ENCODE data around the gene FAAP20.

Gene FAAP20

GRCh38 chr1:2182376-2182775 lies 12.2 kb downstream of the FAAP20 start:
- Histone ChIP-seq H3K9me3 (no peaks in the 10 kb centered on the region), H3K4me3 (no peak overlapping the region), H3K4me1 (no peaks in the 10 kb centered on the region), H3K36me3 (peaks cover 0 to 50% (median 3%) of the 10 kb centered on the region in 3 donors), H3K27ac (no peak overlapping the region), H3K27me3 (peaks cover 0 to 15% of the 10 kb centered on the region in 2 donors)
- TF ChIP-seq, protein P1, sequence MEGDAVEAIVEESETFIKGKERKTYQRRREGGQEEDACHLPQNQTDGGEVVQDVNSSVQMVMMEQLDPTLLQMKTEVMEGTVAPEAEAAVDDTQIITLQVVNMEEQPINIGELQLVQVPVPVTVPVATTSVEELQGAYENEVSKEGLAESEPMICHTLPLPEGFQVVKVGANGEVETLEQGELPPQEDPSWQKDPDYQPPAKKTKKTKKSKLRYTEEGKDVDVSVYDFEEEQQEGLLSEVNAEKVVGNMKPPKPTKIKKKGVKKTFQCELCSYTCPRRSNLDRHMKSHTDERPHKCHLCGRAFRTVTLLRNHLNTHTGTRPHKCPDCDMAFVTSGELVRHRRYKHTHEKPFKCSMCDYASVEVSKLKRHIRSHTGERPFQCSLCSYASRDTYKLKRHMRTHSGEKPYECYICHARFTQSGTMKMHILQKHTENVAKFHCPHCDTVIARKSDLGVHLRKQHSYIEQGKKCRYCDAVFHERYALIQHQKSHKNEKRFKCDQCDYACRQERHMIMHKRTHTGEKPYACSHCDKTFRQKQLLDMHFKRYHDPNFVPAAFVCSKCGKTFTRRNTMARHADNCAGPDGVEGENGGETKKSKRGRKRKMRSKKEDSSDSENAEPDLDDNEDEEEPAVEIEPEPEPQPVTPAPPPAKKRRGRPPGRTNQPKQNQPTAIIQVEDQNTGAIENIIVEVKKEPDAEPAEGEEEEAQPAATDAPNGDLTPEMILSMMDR (IDR thresholded peaks at IDR 0.05): no peak
- intact Hi-C loops (cut with DNase I; ENCODE audit: low total_unique reads): no loop called here
- DNase-seq: no peak

DNA sequence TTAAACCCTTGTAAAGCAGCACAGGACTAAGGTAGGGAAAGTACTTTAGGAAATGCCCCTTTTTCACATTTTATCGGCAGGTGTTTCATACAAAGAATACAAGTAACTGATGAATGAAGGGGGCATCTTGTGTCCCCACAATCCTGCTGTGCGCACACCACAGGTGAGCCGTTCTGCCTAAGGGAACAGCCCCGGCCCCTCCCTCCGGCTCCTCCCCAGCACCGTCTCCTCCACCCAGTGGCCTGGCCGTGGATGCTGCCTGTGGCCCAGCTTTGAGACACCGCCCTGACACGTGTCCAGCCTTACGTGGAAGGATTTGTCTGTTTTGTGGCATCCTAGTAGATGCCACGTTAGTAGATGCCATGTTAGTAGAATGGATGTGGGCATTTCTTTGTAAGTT lies 12.8 kb downstream of the FAAP20 start:
- no peak overlapping the region for H3K4me3 ChIP-seq
- no peaks in the 10 kb centered on the region for H3K4me1 ChIP-seq
- peaks cover 0 to 48% (median 3%) of the 10 kb centered on the region in 3 donors for H3K36me3 ChIP-seq
- intact Hi-C loops (cut with DNase I; ENCODE audit: low total_unique reads): no loop called here
- TF ChIP-seq, protein P1 (IDR thresholded peaks at IDR 0.05): no peak
- no peak for DNase-seq
- peaks cover 0 to 15% of the 10 kb centered on the region in 2 donors for H3K27me3 ChIP-seq
- no peak overlapping the region for H3K27ac ChIP-seq
- no peaks in the 10 kb centered on the region for H3K9me3 ChIP-seq

DNA sequence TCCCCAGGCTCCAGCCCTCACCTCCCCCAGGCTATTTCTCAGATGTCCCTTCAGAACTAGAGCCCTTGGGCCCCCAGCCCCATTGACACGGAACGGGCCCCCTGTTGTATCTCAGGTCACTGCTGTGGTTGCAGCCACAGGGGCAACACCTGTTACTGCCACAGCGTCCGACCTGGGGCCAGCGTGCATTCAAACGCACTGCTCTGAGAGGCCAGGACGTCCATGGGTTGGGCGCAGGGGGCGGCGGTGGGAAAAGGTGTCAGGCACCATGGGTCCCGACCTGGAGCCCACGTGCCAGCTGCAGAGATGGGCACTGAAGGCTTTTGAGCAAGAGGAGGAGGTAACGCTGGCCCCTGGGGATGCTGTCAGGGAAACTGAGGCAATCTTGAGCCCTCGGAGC lies 13.3 kb downstream of the FAAP20 start:
- intact Hi-C loops (cut with DNase I; ENCODE audit: low total_unique reads): no loop called here
- H3K27me3 ChIP-seq: peaks cover 0 to 15% of the 10 kb centered on the region in 2 donors
- no peaks in the 10 kb centered on the region for H3K9me3 ChIP-seq
- no peak for DNase-seq
- no peak overlapping the region for H3K27ac ChIP-seq
- peaks cover 0 to 43% (median 3%) of the 10 kb centered on the region in 3 donors for H3K36me3 ChIP-seq
- no peaks in the 10 kb centered on the region for H3K4me1 ChIP-seq
- no peak overlapping the region for H3K4me3 ChIP-seq
- TF ChIP-seq, protein P1 (IDR thresholded peaks at IDR 0.05): no peak

DNA sequence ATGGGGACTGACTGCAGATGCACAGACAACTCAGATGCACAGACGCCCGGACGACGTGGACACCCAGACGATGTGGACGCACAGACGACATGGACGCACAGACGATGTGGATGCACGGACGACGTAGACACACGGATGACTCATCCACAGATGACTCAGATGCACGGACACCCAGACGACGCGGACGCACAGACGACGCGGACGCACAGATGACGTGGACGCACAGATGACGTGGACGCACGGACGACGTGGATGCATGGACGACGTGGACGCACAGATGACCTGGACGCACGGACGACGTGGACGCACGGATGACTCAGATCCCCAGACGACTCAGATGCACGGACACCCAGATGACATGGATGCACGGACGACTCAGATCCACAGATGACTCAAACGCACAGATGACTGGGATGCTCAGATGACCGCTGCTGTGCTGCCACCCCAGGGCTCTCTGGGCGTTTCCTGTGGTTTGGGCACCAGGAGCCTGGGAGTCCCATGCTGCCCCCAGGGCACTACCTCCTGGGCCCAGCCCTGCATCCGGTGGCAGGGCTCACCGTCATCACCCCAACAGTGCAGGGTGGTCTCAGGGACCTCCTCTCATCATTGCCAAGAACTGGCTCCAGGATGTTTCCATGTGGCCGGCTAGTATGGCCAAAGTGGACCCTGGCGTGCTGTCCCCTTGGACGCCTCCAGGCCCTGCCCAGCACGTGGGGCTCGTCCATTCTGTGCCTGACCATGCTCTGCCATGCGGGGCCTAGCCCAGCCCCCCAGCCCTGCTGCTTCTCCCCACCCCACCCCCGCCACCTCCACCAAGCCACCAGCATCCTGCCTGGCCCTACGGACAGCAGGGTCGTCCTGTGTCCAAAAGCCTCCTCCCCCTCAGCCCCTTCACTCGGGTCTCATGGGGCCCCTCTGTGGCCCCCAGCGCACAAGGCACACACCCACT lies 14.0 kb downstream of the FAAP20 start:
- intact Hi-C loops (cut with DNase I; ENCODE audit: low total_unique reads): no loop called here
- H3K4me1 ChIP-seq: no peaks in the 10 kb centered on the region
- TF ChIP-seq, protein P1 (IDR thresholded peaks at IDR 0.05): no peak
- peaks cover 0 to 18% of the 10 kb centered on the region in 2 donors for H3K27me3 ChIP-seq
- H3K9me3 ChIP-seq: no peaks in the 10 kb centered on the region
- DNase-seq: no peak
- H3K36me3 ChIP-seq: peaks cover 0 to 38% (median 3%) of the 10 kb centered on the region in 3 donors
- H3K27ac ChIP-seq: no peak overlapping the region
- no peak overlapping the region for H3K4me3 ChIP-seq

DNA sequence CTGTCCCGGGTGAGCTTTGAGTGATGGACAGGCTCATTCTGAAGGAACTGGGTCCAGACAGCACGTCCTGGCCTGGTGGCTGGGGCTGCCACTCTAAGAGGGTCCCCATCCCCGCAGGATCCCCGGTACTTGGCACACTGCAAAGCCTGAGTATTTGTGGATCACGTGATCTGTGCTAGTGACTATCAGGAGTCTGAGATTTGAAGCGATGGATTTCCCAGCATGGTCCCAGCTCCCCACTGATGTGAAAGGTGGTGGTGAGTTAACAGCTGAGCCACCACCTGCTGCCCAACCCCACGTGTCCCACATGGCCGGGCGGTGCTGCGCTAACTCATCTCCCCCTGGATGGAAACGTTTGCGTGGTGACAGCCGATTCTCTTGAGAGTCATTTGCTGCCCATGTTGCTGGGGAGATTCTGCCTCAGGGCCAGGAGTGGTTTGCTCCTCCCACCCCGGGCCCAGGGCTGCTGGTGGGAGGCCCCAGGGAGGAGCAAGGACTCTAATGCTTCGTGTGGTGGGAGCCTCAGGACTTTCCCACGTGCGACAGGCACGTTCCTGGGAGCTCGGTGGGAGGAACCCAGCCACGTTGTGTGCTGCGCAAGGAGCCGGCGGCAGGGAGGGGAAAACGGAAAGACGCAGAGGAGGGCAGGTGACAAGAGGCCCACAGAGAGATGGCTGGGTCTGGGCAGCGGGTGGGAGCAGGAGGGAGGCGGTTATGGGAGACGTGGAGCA lies 15.1 kb downstream of the FAAP20 start:
- intact Hi-C loops (cut with DNase I; ENCODE audit: low total_unique reads): no loop called here
- peaks cover 0 to 6% (median 2%) of the 10 kb centered on the region in 4 donors for H3K4me1 ChIP-seq
- no peak overlapping the region for H3K27ac ChIP-seq
- H3K27me3 ChIP-seq: peaks cover 0 to 20% of the 10 kb centered on the region in 2 donors
- no peaks in the 10 kb centered on the region for H3K9me3 ChIP-seq
- no peak overlapping the region for H3K4me3 ChIP-seq
- no peak for DNase-seq
- TF ChIP-seq, protein P1 (IDR thresholded peaks at IDR 0.05): no peak
- peaks cover 0 to 27% (median 0%) of the 10 kb centered on the region in 3 donors for H3K36me3 ChIP-seq
